ENCODE measurements around the gene CNTN6.
A peak's percentile ranks its signal among the peaks of the same experiment; 100 is the strongest.

The CNTN6 gene

DNA sequence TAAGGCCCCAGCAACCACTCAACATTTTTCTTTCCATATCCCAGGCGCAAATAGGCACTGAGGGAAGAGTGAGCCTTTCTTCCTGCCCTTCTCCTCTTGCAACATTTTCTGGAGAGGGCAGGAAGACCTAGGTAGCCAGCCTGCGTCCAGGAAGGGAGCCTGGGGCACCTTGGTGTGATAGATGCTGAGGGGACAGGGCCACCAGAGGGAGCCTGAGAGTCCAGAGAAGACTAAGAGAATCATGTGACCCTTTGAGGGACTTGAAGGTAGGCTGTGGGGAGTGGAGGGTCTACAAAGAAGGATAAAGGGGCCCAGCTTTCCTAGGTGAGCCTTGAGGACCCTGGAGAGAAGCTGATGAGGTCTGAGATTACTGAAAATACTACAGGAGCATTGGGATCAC lies 346.6 kb downstream of the CNTN6 start:
- Mint-ChIP-seq H3K27me3 (ENCODE audit: low read depth, poor library complexity) (no peaks in the 10 kb centered on the region), H3K9me3 (no peaks in the 10 kb centered on the region), H3K4me3 (no peak overlapping the region), H3K27ac (no peak overlapping the region), H3K36me3 (ENCODE audit: low read depth) (no peaks in the 10 kb centered on the region), H3K4me1 (peaks cover 4% of the 10 kb centered on the region)
- TF ChIP-seq CTCF (IDR thresholded peaks at IDR 0.05): no peak
- peak; percentile 12 for DNase-seq

GRCh38 chr3:1442271-1442670 lies 349.4 kb downstream of the CNTN6 start:
- TF ChIP-seq CTCF (IDR thresholded peaks at IDR 0.05): no peak
- H3K36me3 Mint-ChIP-seq (ENCODE audit: low read depth): no peaks in the 10 kb centered on the region
- H3K4me3 Mint-ChIP-seq: no peak overlapping the region
- peaks cover 7% of the 10 kb centered on the region for H3K4me1 Mint-ChIP-seq
- no peak overlapping the region for H3K27ac Mint-ChIP-seq
- no peaks in the 10 kb centered on the region for H3K9me3 Mint-ChIP-seq
- no peaks in the 10 kb centered on the region for H3K27me3 Mint-ChIP-seq (ENCODE audit: low read depth, poor library complexity)
- no peak for DNase-seq

DNA sequence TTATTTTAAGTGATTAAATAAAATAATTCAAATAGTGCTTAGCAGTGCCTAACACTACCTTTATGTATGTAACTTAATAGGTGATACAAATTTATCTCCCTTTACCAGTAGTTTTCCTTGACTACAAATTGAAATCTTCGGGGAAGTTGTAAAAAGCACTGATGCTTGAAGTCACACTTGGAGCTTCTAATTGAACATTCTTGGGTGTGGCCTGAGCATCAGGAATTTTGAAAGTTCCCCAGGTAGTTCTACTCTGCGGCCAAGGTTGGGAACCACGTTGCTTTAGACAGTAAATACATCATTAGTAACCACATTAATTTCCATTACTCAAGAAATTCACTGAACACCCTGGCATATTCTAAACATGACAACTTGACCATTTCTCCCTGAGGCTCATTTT lies 351.4 kb downstream of the CNTN6 start:
- no peaks in the 10 kb centered on the region for H3K36me3 Mint-ChIP-seq (ENCODE audit: low read depth)
- no peak for DNase-seq
- H3K4me1 Mint-ChIP-seq: peaks cover 7% of the 10 kb centered on the region
- no peaks in the 10 kb centered on the region for H3K27me3 Mint-ChIP-seq (ENCODE audit: low read depth, poor library complexity)
- TF ChIP-seq CTCF (IDR thresholded peaks at IDR 0.05): no peak
- no peak overlapping the region for H3K27ac Mint-ChIP-seq
- no peaks in the 10 kb centered on the region for H3K9me3 Mint-ChIP-seq
- no peak overlapping the region for H3K4me3 Mint-ChIP-seq

- H3K36me3 Mint-ChIP-seq (ENCODE audit: low read depth): no peaks in the 10 kb centered on the region
- no peak for TF ChIP-seq CTCF (IDR thresholded peaks at IDR 0.05)
- no peaks in the 10 kb centered on the region for H3K27me3 Mint-ChIP-seq (ENCODE audit: low read depth, poor library complexity)
- peaks cover 7% of the 10 kb centered on the region for H3K4me1 Mint-ChIP-seq
- DNase-seq: no peak
- H3K4me3 Mint-ChIP-seq: no peak overlapping the region
- H3K27ac Mint-ChIP-seq: no peak overlapping the region
- no peaks in the 10 kb centered on the region for H3K9me3 Mint-ChIP-seq
Measured at GRCh38 chr3:1446531-1446930, 353.7 kb downstream of the CNTN6 start.

DNA sequence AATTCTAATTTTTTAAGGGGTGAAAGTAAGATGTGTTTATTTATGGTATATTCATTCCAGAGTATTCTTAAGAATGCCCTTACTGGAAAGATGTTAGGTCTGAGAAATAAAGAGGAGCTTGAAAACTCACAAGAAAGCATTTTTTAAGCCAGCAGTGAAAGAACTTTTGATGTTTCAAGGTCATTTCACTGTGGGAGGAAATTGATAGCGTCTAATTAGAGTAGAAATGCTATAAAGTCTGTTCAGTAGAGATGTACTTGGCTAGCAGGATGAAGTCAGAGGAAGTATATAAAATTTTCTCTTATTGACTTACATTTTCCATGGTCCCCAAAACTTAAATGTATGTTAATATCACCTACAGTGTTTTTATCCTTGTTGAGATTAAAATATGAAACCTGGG lies 354.6 kb downstream of the CNTN6 start:
- no peak for TF ChIP-seq CTCF (IDR thresholded peaks at IDR 0.05)
- peaks cover 7% of the 10 kb centered on the region for H3K4me1 Mint-ChIP-seq
- no peaks in the 10 kb centered on the region for H3K36me3 Mint-ChIP-seq (ENCODE audit: low read depth)
- no peaks in the 10 kb centered on the region for H3K9me3 Mint-ChIP-seq
- no peak overlapping the region for H3K27ac Mint-ChIP-seq
- no peak overlapping the region for H3K4me3 Mint-ChIP-seq
- H3K27me3 Mint-ChIP-seq (ENCODE audit: low read depth, poor library complexity): no peaks in the 10 kb centered on the region
- DNase-seq: no peak

DNA sequence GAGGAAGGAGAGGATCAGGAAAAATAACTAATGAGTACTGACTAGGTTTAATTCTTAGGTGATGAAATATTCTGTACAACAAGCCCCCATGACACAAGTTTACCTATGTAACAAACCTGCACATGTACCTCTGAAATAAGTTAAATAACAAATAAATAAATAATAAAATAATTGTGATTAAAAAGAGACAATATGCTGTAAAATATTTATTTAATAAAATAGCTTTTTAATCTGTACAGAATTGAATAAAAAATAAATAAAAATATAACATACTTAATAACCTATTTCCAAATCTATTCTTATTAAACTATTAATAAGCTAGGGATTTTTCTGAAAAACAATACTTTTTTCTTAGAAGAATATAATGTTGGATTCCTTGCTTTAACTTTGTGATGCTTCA lies 355.6 kb downstream of the CNTN6 start:
- no peaks in the 10 kb centered on the region for H3K27me3 Mint-ChIP-seq (ENCODE audit: low read depth, poor library complexity)
- no peaks in the 10 kb centered on the region for H3K36me3 Mint-ChIP-seq (ENCODE audit: low read depth)
- DNase-seq: no peak
- H3K27ac Mint-ChIP-seq: no peak overlapping the region
- H3K9me3 Mint-ChIP-seq: no peaks in the 10 kb centered on the region
- TF ChIP-seq CTCF (IDR thresholded peaks at IDR 0.05): no peak
- H3K4me1 Mint-ChIP-seq: peaks cover 7% of the 10 kb centered on the region
- H3K4me3 Mint-ChIP-seq: no peak overlapping the region
